HL-60/S4 (cell line): ENCODE results near the gene RASSF5.

ENCODE experiments used
- in situ Hi-C: fragments of 300-500 bp; cut with MboI; formaldehyde crosslinking; loops from 2 replicates; pipeline ENCODE4 v1.14.3; 2022; ENCODE audit warnings: low sequenced_read_pairs

The RASSF5 gene

DNA sequence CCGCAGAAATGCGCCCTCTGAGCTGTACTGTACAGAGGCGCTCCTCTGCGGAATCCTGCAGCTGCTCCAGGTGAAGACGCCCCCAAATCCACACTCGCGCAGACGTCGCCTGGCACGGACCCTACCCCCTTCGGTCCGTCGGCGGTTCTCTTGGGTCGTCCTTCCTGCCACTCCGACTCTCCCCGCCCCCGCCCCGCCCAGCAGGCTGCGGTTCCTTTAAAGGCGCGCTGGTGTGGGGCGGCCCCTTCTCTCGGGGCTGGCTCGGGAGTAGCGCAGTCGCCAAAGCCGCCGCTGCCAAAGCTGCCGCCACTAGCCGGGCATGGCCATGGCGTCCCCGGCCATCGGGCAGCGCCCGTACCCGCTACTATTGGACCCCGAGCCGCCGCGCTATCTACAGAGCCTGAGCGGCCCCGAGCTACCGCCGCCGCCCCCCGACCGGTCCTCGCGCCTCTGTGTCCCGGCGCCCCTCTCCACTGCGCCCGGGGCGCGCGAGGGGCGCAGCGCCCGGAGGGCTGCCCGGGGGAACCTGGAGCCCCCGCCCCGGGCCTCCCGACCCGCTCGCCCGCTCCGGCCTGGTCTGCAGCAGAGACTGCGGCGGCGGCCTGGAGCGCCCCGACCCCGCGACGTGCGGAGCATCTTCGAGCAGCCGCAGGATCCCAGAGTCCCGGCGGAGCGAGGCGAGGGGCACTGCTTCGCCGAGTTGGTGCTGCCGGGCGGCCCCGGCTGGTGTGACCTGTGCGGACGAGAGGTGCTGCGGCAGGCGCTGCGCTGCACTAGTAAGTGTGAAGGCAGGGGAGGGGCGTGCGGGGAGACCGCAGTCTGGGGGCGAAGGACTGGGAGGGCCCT, at the start of gene RASSF5:
TSS of gene RASSF5 (plus strand) at position 248 of the 846 bp plus-strand sequence. CDS start at position 320, 72 bp downstream.
- in situ Hi-C loops = no loop called here

DNA sequence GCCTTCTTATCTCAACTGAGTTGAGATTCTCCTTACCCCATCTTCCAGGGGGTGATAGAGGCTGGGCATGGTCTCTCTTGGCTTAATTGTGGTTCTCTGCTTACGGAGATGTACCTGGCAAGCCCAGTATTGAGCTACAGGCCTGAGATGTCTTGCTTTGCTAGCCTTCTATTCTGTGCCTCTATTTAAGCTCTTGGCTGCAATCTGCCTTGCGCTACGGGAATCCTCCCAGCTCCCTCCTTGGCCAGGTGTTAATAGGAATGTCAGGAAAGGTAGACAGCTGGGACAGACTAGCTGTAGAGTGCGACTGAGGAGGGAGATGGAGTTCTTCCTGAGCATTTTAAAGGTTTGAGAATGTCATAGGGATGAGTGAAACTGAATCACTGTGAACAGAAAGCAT, 47.6 kb upstream of the RASSF5 start:
- in situ Hi-C loops = no loop called here

- in situ Hi-C loops = no loop called here
Measured at GRCh38 chr1:206460836-206461426, 46.4 kb upstream of the RASSF5 start.

DNA sequence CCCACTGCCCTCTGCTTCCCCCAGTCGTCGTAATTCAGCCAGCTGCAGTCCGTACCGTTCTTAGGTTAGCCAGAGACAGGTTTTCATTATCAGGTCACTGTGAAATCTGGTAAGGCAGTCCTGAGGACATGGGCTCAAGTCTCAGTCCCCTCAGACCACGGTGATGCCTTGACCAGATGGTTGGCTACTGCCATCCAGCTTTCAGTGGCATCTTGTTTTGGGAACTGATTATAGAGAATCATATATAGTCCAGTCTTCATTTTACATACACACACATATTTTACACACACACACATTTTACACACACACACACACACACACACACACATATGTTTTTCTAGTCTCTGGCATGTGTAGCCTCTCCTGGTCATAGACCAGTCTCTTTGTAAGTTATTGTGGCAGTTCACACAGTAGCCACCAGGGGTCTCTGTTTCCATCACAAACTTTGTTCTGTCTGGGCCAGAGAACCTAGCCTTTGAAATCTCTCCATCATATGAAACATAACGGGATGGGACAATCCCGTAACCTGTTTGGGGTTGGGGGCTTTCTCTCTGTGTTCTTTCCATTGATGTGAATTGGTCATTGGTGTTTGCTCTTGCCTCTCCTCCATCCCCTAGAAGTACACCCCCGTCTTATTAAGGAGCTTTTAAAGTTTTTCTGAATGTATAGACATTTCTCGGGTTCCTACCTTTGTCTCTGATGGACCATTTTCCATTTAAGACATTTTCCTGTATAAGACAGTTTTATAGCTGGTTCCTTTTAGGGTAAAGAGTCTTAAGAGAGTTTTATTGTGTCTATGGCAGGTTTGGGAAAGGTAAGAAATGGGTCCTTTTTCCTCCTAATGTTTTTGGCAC, 45.5 kb upstream of the RASSF5 start:
- in situ Hi-C loops = no loop called here

GRCh38 chr1:206463137-206463536, 44.2 kb upstream of the RASSF5 start:
- in situ Hi-C loops = no loop called here

- in situ Hi-C loops = no loop called here
Measured at GRCh38 chr1:206463911-206464310, 43.4 kb upstream of the RASSF5 start.

GRCh38 chr1:206464456-206464964, 42.8 kb upstream of the RASSF5 start:
- in situ Hi-C loops = no loop called here

DNA sequence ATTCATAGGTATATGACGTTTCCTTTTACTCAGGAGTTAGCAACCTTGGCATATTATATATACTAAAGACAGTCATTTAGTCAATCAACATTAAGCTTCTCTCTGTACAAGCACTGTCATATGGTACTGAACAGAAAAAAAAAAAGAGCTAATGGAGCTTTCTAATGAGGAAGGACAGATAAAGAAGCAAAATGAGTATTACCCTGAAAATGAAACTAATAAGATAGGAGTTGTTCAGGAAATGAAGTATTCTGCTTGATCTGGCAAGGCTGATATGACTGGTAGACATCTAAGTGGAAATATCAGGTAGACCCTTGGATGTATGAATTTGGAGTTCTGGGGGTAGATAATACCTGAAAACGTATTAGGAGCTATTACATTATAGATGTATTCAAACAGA, 41.4 kb upstream of the RASSF5 start:
- in situ Hi-C loops = no loop called here

DNA sequence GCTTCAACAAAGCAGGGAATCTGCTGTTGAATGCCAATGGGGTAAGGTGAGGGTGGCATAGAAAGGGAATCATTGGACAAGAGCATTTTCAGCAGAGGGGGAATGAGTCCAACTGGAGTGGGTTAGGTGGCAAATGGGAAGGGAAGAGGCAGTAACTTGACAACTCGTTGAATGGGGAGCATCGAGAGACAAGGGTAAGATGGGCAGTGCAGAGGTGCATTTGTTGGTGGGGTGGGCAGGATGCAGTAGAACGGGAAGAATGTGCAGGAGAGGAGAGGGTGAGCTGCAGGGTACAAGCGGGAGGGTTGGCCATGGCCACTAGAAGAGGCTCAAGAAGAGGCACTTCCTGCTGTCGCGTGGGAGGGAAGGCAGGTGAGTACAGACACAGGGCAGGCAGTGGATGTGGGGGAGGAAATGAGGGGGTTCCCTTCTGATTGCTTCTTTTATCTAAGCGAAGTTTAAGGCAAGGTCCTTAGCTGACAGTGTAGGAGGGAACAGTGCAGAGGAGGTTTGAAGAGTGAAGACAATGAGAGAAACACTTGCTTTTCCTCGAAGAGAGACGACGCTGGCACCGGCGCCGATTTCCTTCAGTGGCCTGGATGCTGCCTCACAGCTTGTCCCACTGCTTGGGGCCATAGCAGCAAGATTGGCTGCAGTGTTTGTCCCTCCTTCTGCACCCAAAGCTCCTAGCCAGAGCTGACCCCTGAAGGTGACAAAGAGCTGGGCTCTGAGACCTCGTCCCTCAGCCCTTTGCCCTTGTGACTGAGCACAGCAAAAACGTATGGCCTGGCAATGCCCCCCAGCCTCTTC, 40.3 kb upstream of the RASSF5 start:
- in situ Hi-C loops = no loop called here

DNA sequence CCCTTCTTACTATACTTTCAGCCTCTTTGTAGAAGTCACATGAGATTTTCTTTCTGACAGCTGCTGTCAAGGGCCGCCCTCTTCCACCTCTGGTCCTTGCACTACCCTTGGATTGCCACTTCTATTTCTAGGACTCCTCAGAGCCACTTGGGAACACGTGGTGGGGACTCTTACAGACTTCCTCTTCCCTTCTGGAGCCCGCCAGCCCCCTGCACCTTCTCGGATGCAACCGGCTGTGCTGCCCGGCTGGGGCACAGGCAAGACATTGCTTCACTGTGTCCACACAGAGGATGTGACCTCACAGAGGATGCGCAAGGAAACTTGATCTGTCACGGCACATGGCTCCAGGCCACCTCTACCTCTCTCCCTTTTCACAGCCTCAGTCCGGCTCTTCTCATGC, 39.4 kb upstream of the RASSF5 start:
- in situ Hi-C loops = no loop called here

- in situ Hi-C loops = no loop called here
Measured at GRCh38 chr1:206468571-206468970, 38.8 kb upstream of the RASSF5 start.

DNA sequence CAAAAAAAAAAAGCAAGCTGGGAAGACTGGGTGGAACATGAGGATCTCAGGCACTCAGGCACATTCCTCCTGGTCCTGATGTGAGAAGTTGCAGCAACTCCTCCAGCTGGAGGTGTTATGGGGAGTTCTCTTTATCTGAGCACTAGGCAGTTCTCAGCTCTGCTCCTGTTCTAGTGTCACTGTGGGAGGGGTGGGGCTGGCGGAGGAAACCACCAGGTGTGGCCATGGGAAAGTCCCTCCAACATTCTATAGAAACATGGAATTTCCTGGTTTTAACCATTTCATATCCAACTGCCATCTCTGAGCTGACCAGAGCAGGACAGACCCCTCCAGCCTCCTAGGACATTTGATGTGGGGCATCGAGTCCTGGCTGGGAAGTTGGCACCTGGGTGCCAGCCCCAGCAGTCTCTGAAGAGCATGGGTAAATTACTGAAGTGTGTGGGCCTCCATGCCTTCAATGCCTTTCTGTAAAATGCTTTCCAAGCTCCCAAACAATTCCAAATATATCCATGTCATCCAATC, 37.9 kb upstream of the RASSF5 start:
- in situ Hi-C loops = no loop called here

- in situ Hi-C loops = no loop called here
Measured at GRCh38 chr1:206469933-206470691, 37.2 kb upstream of the RASSF5 start, which contains the start of gene IKBKE. Gene IKBKE (plus strand): TSS chr1:206470476. CDS start chr1:206473228, 2,752 bp downstream.

DNA sequence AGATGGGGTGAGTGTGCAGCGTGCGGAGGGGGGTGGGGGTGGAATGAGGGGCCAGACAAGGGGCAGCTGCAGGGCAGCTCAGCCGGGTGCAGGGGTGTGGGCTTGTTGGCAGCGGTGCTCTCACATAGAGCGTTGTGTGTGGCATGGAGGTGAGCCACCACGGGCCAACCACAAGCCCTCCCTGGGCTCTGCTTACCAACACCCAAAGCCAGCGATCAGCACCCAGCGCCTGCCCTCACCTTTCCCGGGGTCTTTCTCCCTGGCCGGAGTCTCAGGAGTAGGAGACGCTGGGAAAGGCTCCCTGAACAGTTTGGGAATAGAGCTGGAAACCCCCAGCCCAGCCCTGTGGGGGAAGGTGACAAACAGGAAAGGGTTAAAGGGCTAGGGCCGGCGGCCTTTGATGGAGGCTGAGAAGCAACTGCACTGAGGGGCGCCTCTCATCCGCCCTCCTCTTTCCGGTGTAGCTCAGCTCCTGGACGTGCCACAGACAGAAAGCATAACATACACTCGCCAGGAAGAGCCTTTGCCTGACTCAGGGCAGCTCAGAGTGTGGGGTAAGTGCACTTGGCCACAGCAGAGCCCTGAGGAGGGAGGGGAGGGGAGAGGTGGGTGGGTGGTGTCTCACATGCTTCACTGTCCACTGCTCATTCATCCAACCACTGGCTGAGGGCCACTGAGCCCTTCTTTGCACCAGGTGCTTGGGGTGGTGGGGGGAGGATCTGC, 36.5 kb upstream of the RASSF5 start:
- in situ Hi-C loops = no loop called here

DNA sequence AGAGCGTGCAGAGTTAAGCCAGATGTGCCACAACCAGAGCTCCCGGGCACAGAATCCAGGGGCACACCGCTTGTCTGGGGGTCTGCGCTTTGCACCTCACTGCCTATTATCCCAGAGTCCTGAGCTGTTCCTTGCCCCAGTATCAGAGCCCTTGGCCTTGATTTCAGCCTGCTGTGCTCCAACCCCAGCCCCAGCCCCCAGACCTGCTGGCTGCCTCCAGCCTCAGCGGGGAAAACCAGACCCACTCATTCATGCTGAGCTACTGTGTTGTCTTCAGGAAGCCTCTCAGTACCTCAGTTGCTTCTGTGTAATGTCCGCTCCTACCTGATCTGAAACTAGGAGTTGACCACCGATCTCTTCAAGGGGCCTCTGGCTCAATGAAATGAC, 35.9 kb upstream of the RASSF5 start:
- in situ Hi-C loops = no loop called here

DNA sequence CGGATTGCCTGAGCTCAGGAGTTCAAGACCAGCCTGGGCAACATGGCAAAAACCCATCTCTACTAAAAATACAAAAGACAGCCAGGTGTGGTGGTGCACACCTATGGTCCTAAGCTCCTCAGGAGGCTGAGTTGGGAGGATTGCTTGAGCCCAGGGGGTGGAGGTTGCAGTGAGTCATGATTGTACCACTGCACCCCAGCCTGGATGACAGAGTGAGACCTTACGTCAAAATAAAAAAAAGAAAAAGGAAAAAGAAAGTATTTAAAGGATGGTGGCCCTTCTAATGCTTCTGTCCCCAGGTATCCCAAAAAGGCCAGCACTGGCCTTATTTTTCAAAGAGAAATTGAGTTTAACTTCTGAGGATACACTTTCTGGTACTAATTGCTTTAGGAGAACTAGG, 35.3 kb upstream of the RASSF5 start:
- in situ Hi-C loops = no loop called here

DNA sequence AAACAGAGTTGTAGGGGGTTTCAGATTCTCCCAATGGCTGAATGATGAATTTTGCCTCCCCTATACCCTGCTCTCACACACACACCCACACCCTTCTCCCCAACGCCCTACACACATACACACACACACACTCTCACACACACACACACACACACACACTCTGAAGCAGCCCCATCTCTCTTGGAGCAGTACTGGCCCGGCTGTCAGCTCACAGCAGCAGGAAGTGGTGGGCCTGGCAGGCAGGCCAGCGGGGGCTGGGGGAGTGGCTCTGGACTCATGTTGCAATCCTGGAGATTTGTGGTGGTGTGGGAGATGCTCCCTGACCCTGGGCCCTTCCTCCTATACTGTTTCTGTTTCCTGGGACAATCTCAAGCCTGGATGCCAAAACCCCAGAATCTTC, 34.9 kb upstream of the RASSF5 start:
- in situ Hi-C loops = no loop called here

DNA sequence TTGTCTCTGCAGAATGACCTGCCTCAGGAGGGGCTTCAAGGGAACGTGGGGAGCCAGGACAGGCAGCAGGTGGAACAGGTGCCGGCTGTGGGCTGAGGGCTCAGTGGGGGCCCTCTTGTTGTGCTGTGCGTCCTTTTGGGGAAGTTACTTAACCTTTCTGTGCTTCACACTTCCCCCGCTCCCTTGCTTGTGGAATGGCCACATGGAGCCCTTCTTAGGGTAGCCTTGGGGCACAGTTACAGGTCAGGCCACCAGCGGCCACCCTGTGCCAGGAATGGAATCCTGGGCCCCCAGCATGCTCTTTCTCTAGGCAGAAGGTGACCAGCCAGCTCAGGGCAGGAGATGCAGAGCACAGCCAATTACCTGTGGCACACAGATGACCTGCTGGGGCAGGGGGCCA, 34.4 kb upstream of the RASSF5 start:
- in situ Hi-C loops = no loop called here

GRCh38 chr1:206476058-206476457, 31.3 kb upstream of the RASSF5 start:
- in situ Hi-C loops = loop anchor here (25.0 kb wide), 1 partner anchor 436 kb away; the partner anchor contains the start of gene FCMR
